Sigmoid colon (tissue), 3 donors: ENCODE measurements around the gene ULK3.

Source experiments
- POLR2A ChIP-seq, 2 donors: fragments of 450-650 bp; IDR thresholded peaks; one replicate each; pipeline ENCODE4 v1.6.1; 2016; ENCODE audit warnings: antibody characterized with exemption in 2 of 2, mild to moderate bottlenecking in 2 of 2, moderate library complexity in 2 of 2
- TF ChIP-seq, protein P1 (sequence below), 4 experiments: fragments of 450-650 bp in 3 of 4; fragments of 200-600 bp in 1 of 4; IDR thresholded peaks; one replicate each; pipeline ENCODE4 v1.5.1; 2016 to 2019; ENCODE audit warnings: antibody characterized with exemption in 4 of 4, mild to moderate bottlenecking in 3 of 4, moderate library complexity in 2 of 4

DNA sequence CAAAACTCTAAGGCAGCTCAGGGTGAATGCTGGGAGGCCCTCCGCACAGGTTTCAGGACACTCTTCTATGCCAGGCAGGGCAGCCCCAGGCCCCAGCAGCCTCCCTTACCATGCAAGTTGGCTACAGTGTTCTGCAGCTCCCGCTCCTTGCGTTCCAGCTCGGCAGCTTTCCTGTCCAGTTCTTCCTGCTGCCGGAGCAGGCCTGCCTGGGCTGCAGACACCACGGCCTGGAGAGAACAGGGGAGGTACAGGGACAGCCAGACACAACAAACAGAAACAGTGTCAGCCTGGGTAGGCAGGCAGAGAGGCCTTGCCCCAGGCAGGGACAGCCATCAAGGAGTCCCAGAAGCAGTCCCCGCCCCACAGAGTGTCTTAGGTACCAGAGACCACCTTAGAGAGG, 9.0 kb upstream of the ULK3 start:
- TF ChIP-seq, protein P1, sequence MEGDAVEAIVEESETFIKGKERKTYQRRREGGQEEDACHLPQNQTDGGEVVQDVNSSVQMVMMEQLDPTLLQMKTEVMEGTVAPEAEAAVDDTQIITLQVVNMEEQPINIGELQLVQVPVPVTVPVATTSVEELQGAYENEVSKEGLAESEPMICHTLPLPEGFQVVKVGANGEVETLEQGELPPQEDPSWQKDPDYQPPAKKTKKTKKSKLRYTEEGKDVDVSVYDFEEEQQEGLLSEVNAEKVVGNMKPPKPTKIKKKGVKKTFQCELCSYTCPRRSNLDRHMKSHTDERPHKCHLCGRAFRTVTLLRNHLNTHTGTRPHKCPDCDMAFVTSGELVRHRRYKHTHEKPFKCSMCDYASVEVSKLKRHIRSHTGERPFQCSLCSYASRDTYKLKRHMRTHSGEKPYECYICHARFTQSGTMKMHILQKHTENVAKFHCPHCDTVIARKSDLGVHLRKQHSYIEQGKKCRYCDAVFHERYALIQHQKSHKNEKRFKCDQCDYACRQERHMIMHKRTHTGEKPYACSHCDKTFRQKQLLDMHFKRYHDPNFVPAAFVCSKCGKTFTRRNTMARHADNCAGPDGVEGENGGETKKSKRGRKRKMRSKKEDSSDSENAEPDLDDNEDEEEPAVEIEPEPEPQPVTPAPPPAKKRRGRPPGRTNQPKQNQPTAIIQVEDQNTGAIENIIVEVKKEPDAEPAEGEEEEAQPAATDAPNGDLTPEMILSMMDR (IDR thresholded peaks at IDR 0.05) = no peak
- TF ChIP-seq POLR2A (IDR thresholded peaks at IDR 0.05) = no peak
